Loucy (cell line): Measurements from ENCODE around the gene NRXN3.

Experiments used
- H2AFZ ChIP-seq: fragments of 200-600 bp; sonication (generic); 2 replicates; pipeline ENCODE4 v1.6.0; 2016; ENCODE audit warnings: antibody characterized with exemption, mild to moderate bottlenecking, low read length, moderate library complexity
- H3F3A ChIP-seq: fragments of 200-600 bp; 2 replicates; pipeline ENCODE4 v1.6.0; 2016; ENCODE audit warnings: antibody characterized with exemption, low read depth, mild to moderate bottlenecking
- H3K27me3 ChIP-seq: fragments of 200-600 bp; sonication (generic); 2 replicates; pipeline ENCODE4 v1.6.1; 2014; ENCODE audit warnings: low read length, mild to moderate bottlenecking; ENCODE audit not compliant: insufficient read depth, poor library complexity, severe bottlenecking
- H3K36me3 ChIP-seq: fragments of 200-600 bp; sonication (generic); 2 replicates; pipeline ENCODE4 v1.6.1; 2016; ENCODE audit warnings: low read length; ENCODE audit not compliant: insufficient read depth
- H3K4me1 ChIP-seq: fragments of 200-600 bp; sonication (generic); 2 replicates; pipeline ENCODE4 v1.5.1; 2014; ENCODE audit warnings: low read length, mild to moderate bottlenecking; ENCODE audit not compliant: insufficient read depth, poor library complexity, severe bottlenecking
- H3K4me2 ChIP-seq: fragments of 200-600 bp; sonication (generic); 2 replicates; pipeline ENCODE4 v1.6.0; 2014; ENCODE audit warnings: antibody characterized with exemption, low read length, low read depth, mild to moderate bottlenecking; ENCODE audit not compliant: poor library complexity, severe bottlenecking
- H3K4me3 ChIP-seq: fragments of 200-600 bp; sonication (generic); 2 replicates; pipeline ENCODE4 v1.5.1; 2014; ENCODE audit warnings: low read length, mild to moderate bottlenecking, mixed read lengths; ENCODE audit not compliant: poor library complexity, severe bottlenecking
- H3K79me2 ChIP-seq: fragments of 200-600 bp; sonication (generic); 2 replicates; pipeline ENCODE4 v1.6.1; 2014; ENCODE audit warnings: low read length; ENCODE audit not compliant: insufficient read depth
- H3K9ac ChIP-seq: fragments of 200-600 bp; sonication (generic); 2 replicates; pipeline ENCODE4 v1.6.0; 2014; ENCODE audit warnings: mild to moderate bottlenecking, low read depth, low read length, moderate library complexity; ENCODE audit not compliant: poor library complexity, severe bottlenecking
- H3K9me2 ChIP-seq: fragments of 200-600 bp; sonication (generic); replicated peaks from 2 replicates; pipeline ENCODE4 v1.6.1; 2016; ENCODE audit warnings: low read depth, low read length, mixed read lengths
- H3K9me3 ChIP-seq: fragments of 200-600 bp; sonication (generic); 2 replicates; pipeline ENCODE4 v1.6.1; 2014; ENCODE audit warnings: mild to moderate bottlenecking, antibody characterized with exemption, low read length, low read depth; ENCODE audit not compliant: insufficient read depth
- H4K20me1 ChIP-seq: fragments of 200-600 bp; sonication (generic); 2 replicates; pipeline ENCODE4 v1.6.0; 2014; ENCODE audit warnings: antibody characterized with exemption, low read length, mild to moderate bottlenecking; ENCODE audit not compliant: insufficient read depth, poor library complexity, severe bottlenecking
- EZH2phosphoT487 ChIP-seq: fragments of 200-600 bp; IDR thresholded peaks from 2 replicates; pipeline ENCODE4 v1.6.1; 2018; ENCODE audit warnings: antibody characterized with exemption, mild to moderate bottlenecking, moderate library complexity, borderline replicate concordance
- TF ChIP-seq, protein P1 (sequence below): fragments of 200-600 bp; sonication (generic); conservative IDR thresholded peaks from 2 replicates; pipeline ENCODE4 v1.5.1; 2014; ENCODE audit warnings: mild to moderate bottlenecking, antibody characterized with exemption, low read length

The NRXN3 gene

DNA sequence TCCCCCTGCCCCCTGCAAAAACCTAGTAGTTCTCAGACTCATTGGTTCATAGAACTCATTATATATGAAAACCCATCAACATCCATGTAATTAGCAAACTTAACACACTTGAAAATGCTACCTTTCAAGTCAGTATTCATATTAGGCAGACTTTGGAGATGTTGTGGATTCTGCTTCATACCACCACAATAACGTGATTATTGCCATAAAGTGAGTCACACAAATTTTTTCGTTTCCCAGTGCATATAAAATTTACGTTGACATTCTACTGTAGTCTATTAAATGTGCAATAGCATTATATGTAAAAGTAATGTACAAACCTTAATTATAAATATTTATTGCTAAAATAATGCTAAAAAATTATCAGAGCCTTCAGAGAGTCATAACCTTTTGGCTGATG lies 1387.1 kb downstream of the NRXN3 start:
- Histone ChIP-seq H2AFZ (no peak overlapping the region), H3K4me2 (no peak overlapping the region), H4K20me1 (no peaks in the 10 kb centered on the region), H3K4me3 (no peak overlapping the region), H3K4me1 (no peaks in the 10 kb centered on the region), H3K27me3 (no peaks in the 10 kb centered on the region), H3K9ac (no peak overlapping the region), H3K36me3 (no peaks in the 10 kb centered on the region), H3K79me2 (no peaks in the 10 kb centered on the region), H3F3A (no peaks in the 10 kb centered on the region), H3K9me2 (no peaks in the 10 kb centered on the region), H3K9me3 (no peaks in the 10 kb centered on the region)
- TF ChIP-seq, protein P1, sequence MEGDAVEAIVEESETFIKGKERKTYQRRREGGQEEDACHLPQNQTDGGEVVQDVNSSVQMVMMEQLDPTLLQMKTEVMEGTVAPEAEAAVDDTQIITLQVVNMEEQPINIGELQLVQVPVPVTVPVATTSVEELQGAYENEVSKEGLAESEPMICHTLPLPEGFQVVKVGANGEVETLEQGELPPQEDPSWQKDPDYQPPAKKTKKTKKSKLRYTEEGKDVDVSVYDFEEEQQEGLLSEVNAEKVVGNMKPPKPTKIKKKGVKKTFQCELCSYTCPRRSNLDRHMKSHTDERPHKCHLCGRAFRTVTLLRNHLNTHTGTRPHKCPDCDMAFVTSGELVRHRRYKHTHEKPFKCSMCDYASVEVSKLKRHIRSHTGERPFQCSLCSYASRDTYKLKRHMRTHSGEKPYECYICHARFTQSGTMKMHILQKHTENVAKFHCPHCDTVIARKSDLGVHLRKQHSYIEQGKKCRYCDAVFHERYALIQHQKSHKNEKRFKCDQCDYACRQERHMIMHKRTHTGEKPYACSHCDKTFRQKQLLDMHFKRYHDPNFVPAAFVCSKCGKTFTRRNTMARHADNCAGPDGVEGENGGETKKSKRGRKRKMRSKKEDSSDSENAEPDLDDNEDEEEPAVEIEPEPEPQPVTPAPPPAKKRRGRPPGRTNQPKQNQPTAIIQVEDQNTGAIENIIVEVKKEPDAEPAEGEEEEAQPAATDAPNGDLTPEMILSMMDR: no peak
- TF ChIP-seq EZH2phosphoT487: no peak

GRCh38 chr14:79562185-79562584 lies 1392.0 kb downstream of the NRXN3 start:
- no peaks in the 10 kb centered on the region for H3K9me2 ChIP-seq
- no peaks in the 10 kb centered on the region for H3K9me3 ChIP-seq
- H3K4me3 ChIP-seq: no peak overlapping the region
- TF ChIP-seq, protein P1: no peak
- TF ChIP-seq EZH2phosphoT487: no peak
- H3K4me2 ChIP-seq: no peak overlapping the region
- no peaks in the 10 kb centered on the region for H3K4me1 ChIP-seq
- no peaks in the 10 kb centered on the region for H4K20me1 ChIP-seq
- no peak overlapping the region for H3K9ac ChIP-seq
- no peaks in the 10 kb centered on the region for H3F3A ChIP-seq
- H3K36me3 ChIP-seq: no peaks in the 10 kb centered on the region
- H2AFZ ChIP-seq: no peak overlapping the region
- H3K79me2 ChIP-seq: no peaks in the 10 kb centered on the region
- H3K27me3 ChIP-seq: no peaks in the 10 kb centered on the region

DNA sequence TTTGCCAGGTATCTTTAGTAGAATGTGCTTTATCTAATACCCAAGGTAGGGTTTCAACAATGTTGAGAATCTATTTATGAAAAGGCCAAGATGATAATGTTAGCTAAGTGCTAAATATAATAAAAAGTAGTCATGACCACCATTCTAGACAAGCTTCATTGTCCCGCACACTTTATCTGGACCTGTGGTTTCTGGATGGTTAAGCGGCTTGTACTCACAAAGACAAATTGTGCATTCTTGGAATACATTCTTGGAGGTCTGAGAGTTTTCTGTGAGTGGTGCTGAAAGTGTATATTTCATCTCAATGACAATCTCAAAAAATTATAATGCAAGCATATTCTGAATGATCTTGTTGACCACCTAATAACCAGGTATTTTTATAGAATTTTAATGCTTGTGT lies 1394.2 kb downstream of the NRXN3 start:
- no peaks in the 10 kb centered on the region for H3K4me1 ChIP-seq
- no peaks in the 10 kb centered on the region for H3F3A ChIP-seq
- no peaks in the 10 kb centered on the region for H3K36me3 ChIP-seq
- no peaks in the 10 kb centered on the region for H3K79me2 ChIP-seq
- H3K9me3 ChIP-seq: no peaks in the 10 kb centered on the region
- H3K9ac ChIP-seq: no peak overlapping the region
- no peaks in the 10 kb centered on the region for H4K20me1 ChIP-seq
- H2AFZ ChIP-seq: no peak overlapping the region
- H3K4me3 ChIP-seq: no peak overlapping the region
- H3K9me2 ChIP-seq: no peaks in the 10 kb centered on the region
- no peak for TF ChIP-seq EZH2phosphoT487
- TF ChIP-seq, protein P1: no peak
- no peak overlapping the region for H3K4me2 ChIP-seq
- H3K27me3 ChIP-seq: no peaks in the 10 kb centered on the region
